ENCODE measurements around the gene KRTAP5-9. TPM values are rescaled to one million over a fixed set of nuclear protein-coding genes. Genes with fewer than 3 reads are reported as not detected.

KRTAP5-9 gene
- total and polyA plus RNA-seq, 10 of the 15 experiments (the other 5 are each of a cell fraction or from before 2014, with no cell fraction given), result 0.06 to 0.38 (median 0.19) TPM; not detected in 4

GRCh38 chr11:71532036-71532610, 16.1 kb upstream of the KRTAP5-9 start:
- 62% methylated on average over 10 of the region's 10 CpGs for WGBS (ENCODE audit: insufficient coverage, insufficient replicate concordance, low lambda C conversion rate, missing lambda C conversion rate)
- ATAC-seq (no peak), FAIRE-seq (no peak), DNase-seq (ENCODE audit: low read depth, low spot score) (no peak)
- intact Hi-C loops (cut with micrococcal nuclease; ENCODE audit: unreplicated experiment), result no loop called here
- in situ Hi-C loops (cut with MboI), result no loop called here
- no TSS peak for BruUV-seq (replicated peaks)
- no peak overlapping the region for H3K9ac ChIP-seq (ENCODE audit: control insufficient read depth, insufficient read depth, low read length)
- H3K27ac ChIP-seq (ENCODE audit: control insufficient read depth, insufficient read depth), result no peak overlapping the region
- no peak overlapping the region for H3K4me3 ChIP-seq
- TF ChIP-seq USF1 (IDR thresholded peaks at IDR 0.05; ENCODE audit: borderline replicate concordance, extremely low read length, insufficient read depth, low read depth, low read length) (no peak), RELB (IDR thresholded peaks at IDR 0.05; ENCODE audit: low read depth) (no peak), EP300 (IDR thresholded peaks at IDR 0.05; ENCODE audit: borderline replicate concordance in 1 of 2, control insufficient read depth in 1 of 2, low read depth in 2 of 2, low read length in 2 of 2) (no peak), ZNF24 (IDR thresholded peaks at IDR 0.05) (no peak), MYC (IDR thresholded peaks at IDR 0.05; ENCODE audit: insufficient read depth, insufficient read length, insufficient replicate concordance, low read length, severe bottlenecking) (no peak), MEF2A (IDR thresholded peaks at IDR 0.05; ENCODE audit: insufficient read depth, low read depth, low read length) (no peak), BCL11A (IDR thresholded peaks at IDR 0.05; ENCODE audit: low read depth, low read length) (no peak), SREBF1 (IDR thresholded peaks at IDR 0.05; ENCODE audit: low read length) (no peak), MEF2B (IDR thresholded peaks at IDR 0.05; ENCODE audit: partially characterized antibody, poor library complexity, severe bottlenecking) (no peak), TCF7 (IDR thresholded peaks at IDR 0.05; ENCODE audit: borderline replicate concordance) (no peak)
- H3K9me3 ChIP-seq (replicated peaks; ENCODE audit: control insufficient read depth, insufficient read depth, low read length), result no peaks in the 10 kb centered on the region; the same call in 2 of the 3 replicates
- H3K4me1 ChIP-seq (ENCODE audit: control insufficient read depth, insufficient read depth, low read length), result peaks cover 11% of the 10 kb centered on the region
- CTCF ChIA-PET, result no interaction called here
- H3K27me3 ChIP-seq (replicated peaks in 1 of 2; ENCODE audit: control insufficient read depth in 2 of 2, insufficient read depth in 2 of 2, low read length in 1 of 2), result no peaks in the 10 kb centered on the region
- SMC1A ChIA-PET (ENCODE audit: uncharacterized antibody, unreplicated experiment), result interaction anchor here (0.9 kb wide), 2 partner anchors 15 to 26 kb away, joined by 3 read pairs; no protein-coding TSS in a partner anchor
- POLR2A ChIA-PET, result interaction anchor here (0.7 kb wide), 1 partner anchor 79 kb away, joined by 3 read pairs; the partner anchor contains the start of gene NADSYN1
- H3K79me2 ChIP-seq (ENCODE audit: control insufficient read depth, insufficient read depth, low read length), result no peaks in the 10 kb centered on the region
- no peaks in the 10 kb centered on the region for H3K36me3 ChIP-seq (ENCODE audit: control insufficient read depth in 2 of 2, insufficient read depth in 2 of 2, low read length in 1 of 2)
- H2AFZ ChIP-seq (ENCODE audit: control insufficient read depth, low read depth, low read length), result no peak overlapping the region
- no peak overlapping the region for H3K4me2 ChIP-seq (ENCODE audit: control insufficient read depth, insufficient read depth)
- H4K20me1 ChIP-seq (ENCODE audit: control insufficient read depth, insufficient read depth), result no peaks in the 10 kb centered on the region
- RAD21 ChIA-PET (ENCODE audit: unreplicated experiment), result interaction anchor here (1.2 kb wide), 1 partner anchor 10 kb away, joined by 4 read pairs; no protein-coding TSS in a partner anchor

All from GM12878 (cell line).